ENCODE results near the gene METTL17. TPM values are rescaled to one million over a fixed set of nuclear protein-coding genes. Genes with fewer than 3 reads are reported as not detected.
A peak's percentile ranks its signal among the peaks of the same experiment; 100 is the strongest.

METTL17 gene
- total and polyA plus RNA-seq, 2 of the 13 experiments (the other 11 are each of a cell fraction or from before 2014, with no cell fraction given), result 122 to 199 TPM

GRCh38 chr14:20970983-20971704 lies 18.6 kb upstream of the METTL17 start (continued):
- TF ChIP-seq ETV6 (CRISPR knock-in tag; conservative IDR thresholded peaks at IDR 0.05) (0 out of 2 replicates have a peak, but pooled peaks have one; percentile 22), ZSCAN31 (CRISPR knock-in tag; IDR thresholded peaks at IDR 0.05; ENCODE audit: low read depth) (peak; percentile 78; the same call in 1 of the 2 replicates), TERF1 (CRISPR knock-in tag; IDR thresholded peaks at IDR 0.05) (no peak), TFE3 (CRISPR knock-in tag; IDR thresholded peaks at IDR 0.05) (peak; percentile 20; the same call in 1 of the 2 replicates), SOX5 (CRISPR knock-in tag; IDR thresholded peaks at IDR 0.05; ENCODE audit: borderline replicate concordance) (no peak), ATF7-NPFF (CRISPR knock-in tag; IDR thresholded peaks at IDR 0.05; ENCODE audit: low read depth) (no peak), MAFG (CRISPR knock-in tag; IDR thresholded peaks at IDR 0.05) (no peak), ZSCAN29 (CRISPR knock-in tag; conservative IDR thresholded peaks at IDR 0.05) (peak; percentile 80; the same call in 1 of the 2 replicates), UBTF (CRISPR knock-in tag; IDR thresholded peaks at IDR 0.05) (peak; percentile 83), ZBTB39 (CRISPR knock-in tag; IDR thresholded peaks at IDR 0.05) (no peak), MAX (IDR thresholded peaks at IDR 0.05) (peak; percentile 37; the same call in 1 of the 2 replicates), ZNF3 (CRISPR knock-in tag; IDR thresholded peaks at IDR 0.05) (no peak), ZNF335 (CRISPR knock-in tag; IDR thresholded peaks at IDR 0.05) (no peak), ADNP (CRISPR knock-in tag; IDR thresholded peaks at IDR 0.05) (no peak; the same call in 1 of the 2 replicates), AFF4 (CRISPR knock-in tag; IDR thresholded peaks at IDR 0.05) (no peak), ZC3H13 (CRISPR knock-in tag; IDR thresholded peaks at IDR 0.05) (no peak), ZNF12 (CRISPR knock-in tag; IDR thresholded peaks at IDR 0.05) (0 out of 2 replicates have a peak, but pooled peaks have one; percentile 30), SNAPC5 (CRISPR knock-in tag; IDR thresholded peaks at IDR 0.05; ENCODE audit: borderline replicate concordance) (no peak)

All from HepG2 (cell line).